ENCODE data around the gene PRG3.

- no peak for TF ChIP-seq CTCF (IDR thresholded peaks at IDR 0.05 in 2 of 3, conservative IDR thresholded peaks at IDR 0.05 in 1 of 3; ENCODE audit: borderline replicate concordance in 1 of 3, insufficient read depth in 1 of 3, low read depth in 2 of 3, low read length in 2 of 3)
- TF ChIP-seq YY1 (IDR thresholded peaks at IDR 0.05; ENCODE audit: extremely low read depth, insufficient replicate concordance, low read depth, low read length): no peak
These were observed 20.0 kb downstream of the PRG3 start for GRCh38 chr11:57360991-57361390.
